Measurements from ENCODE around the gene RPGRIP1L.

GRCh38 chr16:53580038-53580802, 123.4 kb downstream of the RPGRIP1L start:
- TF ChIP-seq CTCF (IDR thresholded peaks at IDR 0.05) (no peak), POLR2AphosphoS5 (IDR thresholded peaks at IDR 0.05) (no peak), POLR2A (IDR thresholded peaks at IDR 0.05) (no peak), EP300 (IDR thresholded peaks at IDR 0.05) (no peak)
